Neural cell (in vitro differentiated cells): ENCODE results near the gene ATP11A. TPM values are rescaled to one million over a fixed set of nuclear protein-coding genes. Genes with fewer than 3 reads are reported as not detected.

Experiments used
- H2AFZ ChIP-seq: fragments of 200-600, 300-800 bp; sonication (generic), shearing (Covaris generic); 2 replicates; pipeline ENCODE4 v1.6.0; 2014; ENCODE audit warnings: low read depth, mild to moderate bottlenecking, antibody characterized with exemption, low read length, moderate library complexity
- H3F3A ChIP-seq: fragments of 200-600 bp; shearing (Covaris generic); 2 replicates; pipeline ENCODE4 v1.6.1; 2016; ENCODE audit warnings: mild to moderate bottlenecking, moderate library complexity, mixed read lengths, antibody characterized with exemption, low read length; ENCODE audit not compliant: insufficient read depth, poor library complexity, severe bottlenecking
- H3K27ac ChIP-seq: fragments of 200-600, 300-800 bp; sonication (generic), shearing (Covaris generic); 2 replicates; pipeline ENCODE4 v1.5.1; 2014; ENCODE audit warnings: mild to moderate bottlenecking, low read length, moderate library complexity
- H3K27me3 ChIP-seq: fragments of 300-800, 200-600 bp; sonication (generic), shearing (Covaris generic); 2 replicates; pipeline ENCODE4 v1.6.0; 2014; ENCODE audit warnings: mild to moderate bottlenecking, low read depth, low read length, moderate library complexity; ENCODE audit not compliant: insufficient read depth
- H3K36me3 ChIP-seq: fragments of 300-800, 200-600 bp; sonication (generic), shearing (Covaris generic); 2 replicates; pipeline ENCODE4 v1.5.1; 2014; ENCODE audit warnings: mild to moderate bottlenecking, antibody characterized with exemption, low read length, moderate library complexity; ENCODE audit not compliant: insufficient read depth
- H3K4me2 ChIP-seq: fragments of 300-800, 200-600 bp; sonication (generic), shearing (Covaris generic); 2 replicates; pipeline ENCODE4 v1.6.0; 2014; ENCODE audit warnings: mild to moderate bottlenecking, low read length
- H3K4me3 ChIP-seq: fragments of 300-800, 200-600 bp; sonication (generic), shearing (Covaris generic); 2 replicates; pipeline ENCODE4 v1.5.1; 2014; ENCODE audit warnings: mild to moderate bottlenecking, low read length, moderate library complexity
- H3K79me2 ChIP-seq: fragments of 200-600 bp; shearing (Covaris generic); replicated peaks from 2 replicates; pipeline ENCODE4 v1.6.0; 2014; ENCODE audit warnings: mild to moderate bottlenecking, low read length, moderate library complexity; ENCODE audit not compliant: insufficient read depth
- H3K9ac ChIP-seq: fragments of 300-800, 200-600 bp; sonication (generic), shearing (Covaris generic); 2 replicates; pipeline ENCODE4 v1.6.1; 2016; ENCODE audit warnings: mild to moderate bottlenecking, low read length, mixed read lengths
- H3K9me2 ChIP-seq: fragments of 200-600 bp; shearing (Covaris generic); 2 replicates; pipeline ENCODE4 v1.6.1; 2016; ENCODE audit warnings: mild to moderate bottlenecking, low read length, mixed read lengths; ENCODE audit not compliant: insufficient read depth
- H3K9me3 ChIP-seq: fragments of 200-600, 300-800 bp; sonication (generic), shearing (Covaris generic); 2 replicates; pipeline ENCODE4 v1.6.1; 2016; ENCODE audit warnings: mild to moderate bottlenecking, mixed run types, low read length, moderate library complexity, mixed read lengths
- H4K20me1 ChIP-seq: fragments of 200-600 bp; shearing (Covaris generic); 2 replicates; pipeline ENCODE4 v1.6.1; 2016; ENCODE audit warnings: mild to moderate bottlenecking, mixed run types; ENCODE audit not compliant: insufficient read depth
- CTCF ChIP-seq: fragments of 450-650 bp; IDR thresholded peaks from 2 replicates; pipeline ENCODE4 v1.5.1; 2014; ENCODE audit warnings: antibody characterized with exemption, mild to moderate bottlenecking, moderate library complexity; ENCODE audit not compliant: poor library complexity, severe bottlenecking
- EP300 ChIP-seq: fragments of 450-650 bp; conservative IDR thresholded peaks from 2 replicates; pipeline ENCODE4 v1.6.1; 2014; ENCODE audit warnings: antibody characterized with exemption, mild to moderate bottlenecking, moderate library complexity; ENCODE audit not compliant: poor library complexity, severe bottlenecking
- EZH2 ChIP-seq: fragments of 200-600, 300-800 bp; shearing (Covaris generic), sonication (generic); IDR thresholded peaks from 2 replicates; pipeline ENCODE4 v1.6.1; 2014; ENCODE audit warnings: antibody characterized with exemption, low read length, borderline replicate concordance, mild to moderate bottlenecking; ENCODE audit not compliant: insufficient read depth, poor library complexity, severe bottlenecking
- MXI1 ChIP-seq: fragments of 450-650 bp; conservative IDR thresholded peaks from 2 replicates; pipeline ENCODE4 v1.6.1; 2014; ENCODE audit warnings: antibody characterized with exemption, mild to moderate bottlenecking; ENCODE audit not compliant: poor library complexity, severe bottlenecking
- POLR2AphosphoS5 ChIP-seq: IDR thresholded peaks from 2 replicates; pipeline ENCODE4 v1.6.1; 2012
- RAD21 ChIP-seq: fragments of 450-650 bp; conservative IDR thresholded peaks from 2 replicates; pipeline ENCODE4 v1.6.1; 2014; ENCODE audit warnings: antibody characterized with exemption, mild to moderate bottlenecking, moderate library complexity
- REST ChIP-seq: IDR thresholded peaks from 2 replicates; pipeline ENCODE4 v1.6.1; 2012; ENCODE audit warnings: borderline replicate concordance
- SMC3 ChIP-seq: fragments of 450-650 bp; conservative IDR thresholded peaks from 2 replicates; pipeline ENCODE4 v1.6.1; 2014; ENCODE audit warnings: antibody characterized with exemption, mild to moderate bottlenecking, moderate library complexity; ENCODE audit not compliant: poor library complexity
- TAF1 ChIP-seq: IDR thresholded peaks from 2 replicates; pipeline ENCODE4 v1.6.1; 2012; ENCODE audit warnings: low read depth
- polyA plus RNA-seq: library from polyadenylated mRNA; depleted of rRNA; stranded (reverse); fragments of >200 nt; gene quantifications from 2 replicates; pipeline ENCODE4 v1.2.3, GENCODE V29; 2014

Gene ATP11A
- polyA plus RNA-seq, 1 donor from 2014 or later, result 3.0 TPM

DNA sequence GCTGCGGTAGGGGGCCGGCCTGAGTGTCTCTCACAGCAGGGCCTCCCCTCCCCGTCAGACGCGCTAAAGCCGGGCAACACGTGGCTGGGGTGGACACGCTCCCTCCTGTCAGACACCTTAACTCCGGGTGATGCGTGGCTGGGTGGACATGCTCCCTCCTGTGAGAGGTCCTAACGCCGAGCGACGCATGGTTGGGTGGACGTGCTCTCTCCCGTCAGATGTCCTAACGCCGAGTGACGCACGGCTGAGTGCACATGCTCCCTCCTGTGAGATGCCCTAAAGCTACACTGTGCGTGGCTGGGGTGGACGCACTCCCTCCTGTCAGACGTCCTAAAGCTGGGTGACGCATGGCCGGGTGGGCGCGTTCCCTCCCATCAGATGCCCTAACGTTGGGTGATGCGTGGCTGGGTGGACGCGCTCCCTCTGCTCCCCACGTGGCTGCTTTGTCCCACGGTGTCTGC, 153.1 kb downstream of the ATP11A start:
- H3K9me2 ChIP-seq, result no peaks in the 10 kb centered on the region
- no peaks in the 10 kb centered on the region for H3K79me2 ChIP-seq
- no peak overlapping the region for H2AFZ ChIP-seq
- no peak overlapping the region for H3K27ac ChIP-seq
- no peaks in the 10 kb centered on the region for H3F3A ChIP-seq
- no peaks in the 10 kb centered on the region for H4K20me1 ChIP-seq
- H3K9me3 ChIP-seq, result no peaks in the 10 kb centered on the region
- no peaks in the 10 kb centered on the region for H3K27me3 ChIP-seq
- TF ChIP-seq EP300, result no peak
- no peak for TF ChIP-seq TAF1
- no peak for TF ChIP-seq CTCF
- TF ChIP-seq REST, result no peak
- TF ChIP-seq MXI1, result no peak
- no peak for TF ChIP-seq RAD21
- no peak for TF ChIP-seq POLR2AphosphoS5
- TF ChIP-seq EZH2, result no peak
- TF ChIP-seq SMC3, result no peak
- no peak overlapping the region for H3K4me2 ChIP-seq
- H3K4me3 ChIP-seq, result no peak overlapping the region
- no peak overlapping the region for H3K9ac ChIP-seq
- no peaks in the 10 kb centered on the region for H3K36me3 ChIP-seq

- Histone ChIP-seq H3K27ac (no peak overlapping the region), H3K9ac (no peak overlapping the region), H3K4me2 (no peak overlapping the region), H3K79me2 (no peaks in the 10 kb centered on the region), H3K4me3 (no peak overlapping the region), H3K9me3 (no peaks in the 10 kb centered on the region), H3K27me3 (no peaks in the 10 kb centered on the region), H3F3A (no peaks in the 10 kb centered on the region), H3K9me2 (no peaks in the 10 kb centered on the region), H3K36me3 (no peaks in the 10 kb centered on the region), H4K20me1 (no peaks in the 10 kb centered on the region), H2AFZ (no peak overlapping the region)
- TF ChIP-seq SMC3, result no peak
- no peak for TF ChIP-seq POLR2AphosphoS5
Measured at GRCh38 chr13:112843392-112844111, 153.7 kb downstream of the ATP11A start.
